Trophoblast cell (in vitro differentiated cells and primary cell): ENCODE data around the gene LRPPRC.
A peak's percentile ranks its signal among the peaks of the same experiment; 100 is the strongest.
"Not testable (repeated sequence)": the region's sequence is repeated elsewhere in the genome, so short reads cannot be mapped to it uniquely, and the experiment has no call there.

ENCODE experiments used
- DNase-seq, 2 donors: peaks; one replicate each; pipeline ENCODE4 v3.0.0-alpha.2; 2016
- H2AFZ ChIP-seq: 2 replicates; pipeline ENCODE4 v1.6.1; 2013; ENCODE audit warnings: low read length, moderate library complexity, mild to moderate bottlenecking; ENCODE audit not compliant: insufficient read depth, poor library complexity
- H2AK5ac ChIP-seq: 2 replicates; pipeline ENCODE4 v1.6.1; 2013; ENCODE audit warnings: mild to moderate bottlenecking, low read length
- H2BK120ac ChIP-seq: 2 replicates; pipeline ENCODE4 v1.6.1; 2013; ENCODE audit warnings: low read length, mild to moderate bottlenecking, moderate library complexity; ENCODE audit not compliant: insufficient read depth, poor library complexity
- H2BK12ac ChIP-seq: 2 replicates; pipeline ENCODE4 v1.6.1; 2013; ENCODE audit warnings: mild to moderate bottlenecking, low read length, moderate library complexity
- H2BK5ac ChIP-seq: 2 replicates; pipeline ENCODE4 v1.6.1; 2013; ENCODE audit warnings: low read length, low read depth, moderate library complexity, mild to moderate bottlenecking; ENCODE audit not compliant: poor library complexity
- H3K14ac ChIP-seq: 2 replicates; pipeline ENCODE4 v1.6.1; 2013; ENCODE audit warnings: mild to moderate bottlenecking, low read length
- H3K18ac ChIP-seq: 2 replicates; pipeline ENCODE4 v1.6.1; 2013; ENCODE audit warnings: mild to moderate bottlenecking, low read length
- H3K23ac ChIP-seq: 2 replicates; pipeline ENCODE4 v1.6.1; 2013; ENCODE audit warnings: low read length
- H3K27ac ChIP-seq: 2 replicates; pipeline ENCODE4 v1.5.1; 2013; ENCODE audit warnings: low read depth, mild to moderate bottlenecking, inconsistent platforms, low read length, moderate library complexity
- H3K27me3 ChIP-seq: 2 replicates; pipeline ENCODE4 v1.6.1; 2013; ENCODE audit warnings: inconsistent platforms, mild to moderate bottlenecking, low read length, moderate library complexity; ENCODE audit not compliant: insufficient read depth
- H3K36me3 ChIP-seq, 2 experiments: 1 replicate in 1 of 2; 2 replicates in 1 of 2; pipeline ENCODE4 v1.6.1; 2013; ENCODE audit warnings: low read length in 2 of 2, mild to moderate bottlenecking in 2 of 2, moderate library complexity in 1 of 2; ENCODE audit not compliant: insufficient read depth in 2 of 2, control insufficient read depth in 1 of 2
- H3K4ac ChIP-seq: 2 replicates; pipeline ENCODE4 v1.6.1; 2013; ENCODE audit warnings: low read depth, mild to moderate bottlenecking, low read length, moderate library complexity
- H3K4me1 ChIP-seq, 2 experiments: 1 replicate in 1 of 2; 2 replicates in 1 of 2; pipeline ENCODE4 v1.6.1; 2013; ENCODE audit warnings: low read length in 2 of 2, mild to moderate bottlenecking in 2 of 2, moderate library complexity in 1 of 2; ENCODE audit not compliant: insufficient read depth in 2 of 2, control insufficient read depth in 1 of 2
- H3K4me2 ChIP-seq: 2 replicates; pipeline ENCODE4 v1.6.1; 2013; ENCODE audit warnings: inconsistent platforms, mild to moderate bottlenecking, low read length, moderate library complexity
- H3K4me3 ChIP-seq: 2 replicates; pipeline ENCODE4 v1.5.1; 2013; ENCODE audit warnings: mild to moderate bottlenecking, low read depth, low read length, inconsistent platforms
- H3K79me1 ChIP-seq: one replicate; pipeline ENCODE4 v1.6.1; 2013; ENCODE audit warnings: low read length
- H3K79me2 ChIP-seq: 2 replicates; pipeline ENCODE4 v1.6.1; 2013; ENCODE audit warnings: low read length, mild to moderate bottlenecking; ENCODE audit not compliant: control insufficient read depth, insufficient read depth, poor library complexity
- H3K9ac ChIP-seq: 2 replicates; pipeline ENCODE4 v1.6.1; 2013; ENCODE audit warnings: mild to moderate bottlenecking, low read length
- H3K9me3 ChIP-seq: 2 replicates; pipeline ENCODE4 v1.6.1; 2013; ENCODE audit warnings: low read depth, mild to moderate bottlenecking, control low read depth, inconsistent platforms, low read length; ENCODE audit not compliant: insufficient read depth
- H4K12ac ChIP-seq: 2 replicates; pipeline ENCODE4 v1.6.1; 2013; ENCODE audit warnings: low read depth, mild to moderate bottlenecking, low read length, moderate library complexity
- H4K8ac ChIP-seq: 2 replicates; pipeline ENCODE4 v1.6.1; 2013; ENCODE audit warnings: low read depth, mild to moderate bottlenecking, low read length, moderate library complexity
- H4K91ac ChIP-seq: one replicate; pipeline ENCODE4 v1.6.1; 2013; ENCODE audit warnings: low read depth, mild to moderate bottlenecking, low read length, moderate library complexity
- WGBS: extraction: QIAGEN DNeasy Blood & Tissue Kit; methylation state at CpG from one replicate; pipeline ENCODE4 v1.1.7; 2013; ENCODE audit warnings: missing lambda C conversion rate; ENCODE audit not compliant: insufficient read length, insufficient coverage; ENCODE audit errors: extremely low coverage; 5-methylcytosine and 5-hydroxymethylcytosine counted together

LRPPRC gene

DNA sequence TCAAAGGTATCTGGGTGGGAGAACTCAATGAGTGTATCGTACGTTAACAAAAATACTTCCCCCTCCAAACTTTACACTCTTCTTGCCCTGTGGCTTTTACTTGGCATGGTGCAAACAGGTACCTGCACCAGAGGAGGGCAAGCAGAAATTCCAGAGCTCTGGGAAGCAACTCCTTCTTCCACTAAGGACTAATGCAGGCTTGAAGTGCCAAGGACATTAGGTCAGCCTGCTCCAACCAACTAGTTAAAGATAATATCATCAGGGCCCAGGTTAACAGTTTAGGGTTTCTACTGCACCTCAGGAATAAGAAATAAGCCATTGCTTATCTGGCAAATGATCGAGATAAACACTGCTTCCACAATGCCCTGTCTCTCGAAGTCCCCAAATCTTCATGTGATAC lies 70.4 kb downstream of the LRPPRC start:
- H3K4ac ChIP-seq, result no peak overlapping the region
- peaks cover 8 to 17% of the 10 kb centered on the region in 2 experiments for H3K36me3 ChIP-seq
- H3K27me3 ChIP-seq, result no peaks in the 10 kb centered on the region
- DNase-seq, result peak in 1 of 2 donors; percentile 25
- no peak overlapping the region for H2AK5ac ChIP-seq
- H3K79me2 ChIP-seq, result no peaks in the 10 kb centered on the region
- no peak overlapping the region for H4K8ac ChIP-seq
- no peaks in the 10 kb centered on the region for H3K79me1 ChIP-seq
- no peak overlapping the region for H3K18ac ChIP-seq
- H4K91ac ChIP-seq, result no peak overlapping the region
- H2AFZ ChIP-seq, result no peak overlapping the region
- H2BK120ac ChIP-seq, result no peak overlapping the region
- H3K4me3 ChIP-seq, result no peak overlapping the region
- H3K4me2 ChIP-seq, result peak overlapping the region; percentile 31
- no peak overlapping the region for H4K12ac ChIP-seq
- H3K23ac ChIP-seq, result no peak overlapping the region
- H3K27ac ChIP-seq, result no peak overlapping the region
- H3K9me3 ChIP-seq, result no peaks in the 10 kb centered on the region
- no peak overlapping the region for H3K9ac ChIP-seq
- no peak overlapping the region for H2BK5ac ChIP-seq
- no peak overlapping the region for H3K14ac ChIP-seq
- H3K4me1 ChIP-seq, result peaks cover 0 to 2% of the 10 kb centered on the region in 2 experiments
- H2BK12ac ChIP-seq, result no peak overlapping the region
- WGBS, result no CpG with 5 or more reads among the region's 4 CpGs

DNA sequence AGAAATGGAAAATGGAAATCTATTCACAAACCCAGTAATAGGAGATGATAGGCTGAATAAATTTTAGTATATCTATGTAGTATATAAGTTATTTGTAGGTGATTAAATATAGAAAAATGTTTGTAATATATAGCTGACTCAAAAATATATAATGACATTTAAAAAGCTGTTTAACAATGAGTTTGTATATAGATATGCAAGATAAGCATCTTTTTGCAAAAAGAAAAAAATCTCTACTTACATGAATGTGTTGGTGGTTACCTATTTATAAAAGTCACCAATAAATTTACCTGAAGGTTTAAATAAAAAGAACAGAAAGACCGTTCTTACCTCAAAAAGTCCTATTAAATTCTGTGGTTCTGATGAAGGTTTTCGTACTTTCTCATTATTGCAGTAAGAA lies 71.3 kb downstream of the LRPPRC start:
- no CpG with 5 or more reads among the region's 2 CpGs for WGBS
- H4K8ac ChIP-seq, result no peak overlapping the region

DNA sequence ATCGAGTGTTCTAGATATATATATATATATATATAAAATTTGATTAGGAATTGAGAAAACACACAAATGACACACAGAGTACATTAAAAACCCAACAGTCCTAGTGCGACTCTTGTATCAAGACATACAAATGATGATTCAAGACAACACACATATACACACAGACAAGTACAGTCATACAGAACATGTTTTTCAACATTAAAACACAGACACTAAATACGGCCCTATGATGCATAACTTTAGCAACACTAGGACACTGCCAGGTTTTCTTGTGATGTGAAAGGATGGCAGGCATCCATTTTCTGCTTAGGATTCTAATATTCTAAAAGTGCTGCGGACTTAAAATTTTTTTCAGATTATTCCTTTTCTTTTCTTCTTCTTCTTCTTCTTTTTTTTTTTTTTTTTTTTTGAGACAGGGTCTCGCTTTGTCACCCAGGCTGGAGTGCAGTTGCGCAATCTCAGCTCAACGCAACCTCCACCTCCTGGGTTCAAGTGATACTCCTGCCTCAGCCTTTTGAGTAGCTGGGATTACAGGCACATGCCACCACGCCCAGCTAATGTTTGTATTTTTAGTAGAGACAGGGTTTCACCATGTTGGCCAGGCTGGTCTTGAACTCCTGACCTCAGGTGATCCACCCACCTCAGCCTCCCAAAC lies 84.5 kb downstream of the LRPPRC start:
- not testable (repeated sequence) for H4K91ac ChIP-seq, H4K8ac ChIP-seq, H3K23ac ChIP-seq, H2BK120ac ChIP-seq, H3K4ac ChIP-seq, H3K27ac ChIP-seq, H3K9ac ChIP-seq, H2BK5ac ChIP-seq, H3K4me2 ChIP-seq, H2AFZ ChIP-seq, H3K18ac ChIP-seq, DNase-seq, H3K27me3 ChIP-seq, H3K79me1 ChIP-seq, H4K12ac ChIP-seq, H3K14ac ChIP-seq, H2AK5ac ChIP-seq, H3K79me2 ChIP-seq, H3K4me3 ChIP-seq, H3K9me3 ChIP-seq, H2BK12ac ChIP-seq, H3K4me1 ChIP-seq
- peaks cover 16 to 17% of the 10 kb centered on the region in 2 experiments for H3K36me3 ChIP-seq
- no CpG with 5 or more reads among the region's 8 CpGs for WGBS

More for the DNA sequence above, 71.3 kb downstream of the LRPPRC start:
- H2AFZ ChIP-seq, result no peak overlapping the region
- no peak overlapping the region for H3K4me3 ChIP-seq
- DNase-seq, result no peak
- H2BK120ac ChIP-seq, result no peak overlapping the region
- H4K12ac ChIP-seq, result no peak overlapping the region
- no peak overlapping the region for H4K91ac ChIP-seq
- no peaks in the 10 kb centered on the region for H3K79me1 ChIP-seq
- H2BK12ac ChIP-seq, result no peak overlapping the region
- H3K9ac ChIP-seq, result no peak overlapping the region
- H2BK5ac ChIP-seq, result no peak overlapping the region
- no peak overlapping the region for H3K23ac ChIP-seq
- no peaks in the 10 kb centered on the region for H3K79me2 ChIP-seq
- H3K9me3 ChIP-seq, result no peaks in the 10 kb centered on the region
- H3K4ac ChIP-seq, result no peak overlapping the region
- H3K14ac ChIP-seq, result no peak overlapping the region
- H3K4me1 ChIP-seq, result peaks cover 0 to 2% of the 10 kb centered on the region in 2 experiments
- no peak overlapping the region for H2AK5ac ChIP-seq
- no peaks in the 10 kb centered on the region for H3K27me3 ChIP-seq
- no peak overlapping the region for H3K27ac ChIP-seq
- H3K36me3 ChIP-seq, result peaks cover 12 to 17% of the 10 kb centered on the region in 2 experiments
- no peak overlapping the region for H3K4me2 ChIP-seq
- H3K18ac ChIP-seq, result no peak overlapping the region

DNA sequence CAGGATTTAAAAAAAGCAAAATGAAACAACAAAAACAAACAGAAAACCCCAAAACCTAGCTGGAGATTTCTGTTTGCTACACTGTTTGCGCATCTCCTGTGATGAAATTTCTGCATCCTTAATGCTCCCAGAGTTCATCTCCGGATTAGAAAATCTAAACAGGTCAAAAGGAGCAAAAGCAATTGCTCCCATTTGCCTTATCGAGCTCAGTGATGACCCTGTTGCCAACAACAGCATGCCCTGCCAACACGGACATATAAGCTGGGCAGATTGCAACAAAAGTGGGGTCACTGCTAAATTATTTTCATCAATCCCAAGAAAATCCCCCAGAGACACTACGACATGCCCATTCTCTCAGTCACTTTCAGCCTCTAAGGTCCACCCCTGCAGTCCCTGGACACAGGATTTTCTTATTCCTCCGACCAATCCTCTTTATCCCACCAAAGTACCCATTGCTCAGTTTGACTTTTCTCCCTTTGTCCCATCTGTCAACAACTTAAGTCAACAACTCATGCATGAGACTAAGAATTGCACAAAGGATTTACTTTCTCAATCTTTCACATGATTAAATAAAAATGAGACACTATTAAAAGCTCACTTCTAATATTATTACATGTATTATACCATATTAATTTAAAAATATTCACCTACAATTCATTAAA lies 89.2 kb downstream of the LRPPRC start:
- peak overlapping the region; percentile 63 for H3K23ac ChIP-seq
- H4K91ac ChIP-seq, result no peak overlapping the region
- H3K27me3 ChIP-seq, result no peaks in the 10 kb centered on the region
- peaks cover 13 to 18% of the 10 kb centered on the region in 2 experiments for H3K36me3 ChIP-seq
- H3K79me1 ChIP-seq, result no peaks in the 10 kb centered on the region
- no peak overlapping the region for H2BK120ac ChIP-seq
- no peaks in the 10 kb centered on the region for H3K9me3 ChIP-seq
- WGBS, result no CpG with 5 or more reads among the region's 6 CpGs
- H3K79me2 ChIP-seq, result no peaks in the 10 kb centered on the region
- no peak overlapping the region for H3K14ac ChIP-seq
- H3K4me3 ChIP-seq, result no peak overlapping the region
- H4K12ac ChIP-seq, result no peak overlapping the region
- no peak overlapping the region for H3K27ac ChIP-seq
- H2BK5ac ChIP-seq, result no peak overlapping the region
- no peak overlapping the region for H2AK5ac ChIP-seq
- H3K18ac ChIP-seq, result no peak overlapping the region
- peak overlapping the region; percentile 68 for H3K9ac ChIP-seq
- H4K8ac ChIP-seq, result no peak overlapping the region
- no peaks in the 10 kb centered on the region for H3K4me1 ChIP-seq
- H3K4ac ChIP-seq, result no peak overlapping the region
- DNase-seq, result no peak
- no peak overlapping the region for H3K4me2 ChIP-seq
- H2BK12ac ChIP-seq, result no peak overlapping the region
- no peak overlapping the region for H2AFZ ChIP-seq
